ENCODE data around the gene CNKSR1.

The CNKSR1 gene

DNA sequence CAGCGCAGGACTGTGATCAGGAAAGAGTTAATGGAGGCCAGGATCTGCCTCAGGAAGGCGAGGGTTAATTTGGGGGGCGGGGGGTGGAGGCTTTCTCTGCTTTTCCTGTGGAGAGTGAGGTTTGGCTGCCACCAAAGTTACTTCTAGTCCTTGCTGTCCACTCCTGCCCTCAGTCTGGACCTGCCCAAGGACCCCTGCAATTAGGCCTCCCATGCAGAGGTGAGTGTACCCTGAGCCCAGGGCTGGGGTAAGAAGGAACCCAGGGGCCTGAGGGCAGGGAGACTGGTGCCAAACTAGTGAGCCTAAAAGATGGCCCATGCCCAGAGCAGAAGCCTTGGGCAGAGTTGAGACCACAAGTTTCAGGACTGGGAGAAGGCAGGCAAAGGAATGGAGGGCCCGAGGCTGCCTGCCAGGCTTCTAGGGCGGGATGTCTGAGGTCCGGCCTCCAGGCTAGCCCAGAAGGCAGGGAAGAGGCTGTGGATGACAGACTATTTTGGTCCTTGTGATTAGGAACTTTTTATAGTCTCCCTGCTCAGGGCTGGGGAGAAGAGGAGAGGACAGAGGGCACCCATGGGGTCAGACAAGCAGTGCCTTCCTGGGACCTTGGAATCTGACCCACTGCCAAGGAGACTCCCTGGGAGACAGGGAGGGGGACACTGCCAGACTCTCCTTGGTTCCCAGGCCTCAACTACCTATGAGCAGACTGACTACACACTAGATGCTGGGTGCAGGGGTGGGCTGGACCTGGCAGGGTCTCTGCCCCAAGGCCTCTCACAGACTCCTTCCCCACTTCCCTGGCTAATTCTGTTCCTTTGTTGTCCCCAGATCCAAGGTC lies 18.2 kb upstream of the CNKSR1 start, which contains the start of gene FAM110D:
Gene FAM110D (plus strand): TSS at position 172 of the 835 bp plus-strand sequence. CDS start 2,213 bp downstream, outside the sequence.
- no peak within 1 kb of the TSS for H3K4me3 ChIP-seq (ENCODE audit: low read depth, low read length)
- TF ChIP-seq, protein P1, sequence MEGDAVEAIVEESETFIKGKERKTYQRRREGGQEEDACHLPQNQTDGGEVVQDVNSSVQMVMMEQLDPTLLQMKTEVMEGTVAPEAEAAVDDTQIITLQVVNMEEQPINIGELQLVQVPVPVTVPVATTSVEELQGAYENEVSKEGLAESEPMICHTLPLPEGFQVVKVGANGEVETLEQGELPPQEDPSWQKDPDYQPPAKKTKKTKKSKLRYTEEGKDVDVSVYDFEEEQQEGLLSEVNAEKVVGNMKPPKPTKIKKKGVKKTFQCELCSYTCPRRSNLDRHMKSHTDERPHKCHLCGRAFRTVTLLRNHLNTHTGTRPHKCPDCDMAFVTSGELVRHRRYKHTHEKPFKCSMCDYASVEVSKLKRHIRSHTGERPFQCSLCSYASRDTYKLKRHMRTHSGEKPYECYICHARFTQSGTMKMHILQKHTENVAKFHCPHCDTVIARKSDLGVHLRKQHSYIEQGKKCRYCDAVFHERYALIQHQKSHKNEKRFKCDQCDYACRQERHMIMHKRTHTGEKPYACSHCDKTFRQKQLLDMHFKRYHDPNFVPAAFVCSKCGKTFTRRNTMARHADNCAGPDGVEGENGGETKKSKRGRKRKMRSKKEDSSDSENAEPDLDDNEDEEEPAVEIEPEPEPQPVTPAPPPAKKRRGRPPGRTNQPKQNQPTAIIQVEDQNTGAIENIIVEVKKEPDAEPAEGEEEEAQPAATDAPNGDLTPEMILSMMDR (IDR thresholded peaks at IDR 0.05; ENCODE audit: insufficient read depth, low read length, missing control alignments), result no peak
- ChIA-PET POLR2A (no interaction called here), CTCF (interaction anchor here (1.6 kb wide), 1 partner anchor 75 kb away, joined by 4 read pairs; the partner anchor contains the start of gene CEP85)
- no peak for DNase-seq (ENCODE audit: low read depth, low spot score)

DNA sequence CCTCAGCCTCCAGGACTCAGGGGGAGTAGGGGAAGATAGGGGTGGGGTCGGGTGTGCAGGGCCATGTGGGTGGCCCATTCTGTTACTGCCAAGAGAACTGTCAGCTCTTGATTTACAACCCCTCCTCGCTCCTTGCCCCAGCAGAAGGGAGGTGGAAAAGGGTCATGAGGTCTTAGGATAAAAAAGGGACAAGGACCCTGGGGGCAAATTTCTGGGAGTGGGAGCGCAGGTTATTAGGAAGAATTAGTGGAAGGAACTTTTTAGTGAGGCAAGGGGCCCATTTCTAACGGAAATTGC lies 17.6 kb upstream of the CNKSR1 start:
- ChIA-PET CTCF (interaction anchor here (0.9 kb wide), 1 partner anchor 14 kb away, joined by 4 read pairs; no protein-coding TSS in a partner anchor), POLR2A (no interaction called here)
- TF ChIP-seq, protein P1 (IDR thresholded peaks at IDR 0.05; ENCODE audit: insufficient read depth, low read length, missing control alignments), result no peak

DNA sequence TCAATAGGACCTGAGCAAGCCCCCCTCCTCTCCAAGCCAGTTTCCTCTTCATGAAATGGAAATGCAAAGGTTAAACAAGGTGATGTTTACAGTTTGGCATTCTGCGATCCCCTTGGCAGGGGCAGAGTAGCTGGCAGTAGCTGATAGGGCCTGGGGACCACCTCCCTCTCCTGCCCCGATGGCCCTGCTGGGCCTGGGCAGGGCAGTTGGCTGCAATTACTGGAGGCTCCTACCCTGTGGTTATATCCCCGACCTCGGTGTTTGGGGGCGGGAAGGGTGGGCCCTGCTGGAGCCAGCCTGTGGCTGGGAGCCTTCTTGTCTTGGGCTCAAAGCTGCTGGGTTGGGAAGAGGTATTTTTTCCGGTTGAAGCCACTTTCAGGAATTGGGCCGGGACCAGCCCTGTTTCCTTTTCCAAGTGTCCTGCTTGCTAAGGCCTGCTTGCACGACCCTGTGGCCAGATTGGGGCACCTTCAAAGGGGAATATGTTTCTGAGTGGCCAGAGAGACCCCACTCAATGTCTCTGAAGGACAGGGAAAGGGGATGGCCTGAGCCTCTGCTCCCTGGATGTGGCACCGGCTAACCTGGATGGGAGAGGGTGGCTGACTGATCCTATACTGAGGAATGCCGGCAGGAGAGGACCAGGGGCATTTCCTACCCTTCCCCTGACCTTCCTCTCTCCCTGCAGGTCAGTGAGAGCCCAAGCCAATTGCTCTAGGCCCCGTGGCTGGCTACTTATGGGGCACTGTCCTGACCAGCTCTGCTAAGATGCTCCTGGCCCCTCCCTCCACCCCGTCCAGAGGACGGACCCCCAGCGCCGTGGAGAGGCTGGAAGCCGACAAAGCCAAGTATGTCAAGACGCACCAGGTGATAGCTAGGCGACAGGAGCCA lies 16.5 kb upstream of the CNKSR1 start:
- TF ChIP-seq, protein P1 (IDR thresholded peaks at IDR 0.05; ENCODE audit: insufficient read depth, low read length, missing control alignments), result no peak
- POLR2A ChIA-PET, result no interaction called here
- no peak for DNase-seq (ENCODE audit: low read depth, low spot score)
- peak overlapping the region; percentile 30 for H3K4me3 ChIP-seq (ENCODE audit: low read depth, low read length)
- CTCF ChIA-PET, result interaction anchor here (0.9 to 4.0 kb wide), 5 partner anchors 9 to 256 kb away, joined by 3 to 22 read pairs (median 5); partner anchors contain the start of gene ZNF593

More for the DNA sequence above, 17.6 kb upstream of the CNKSR1 start:
- DNase-seq (ENCODE audit: low read depth, low spot score), result no peak
- H3K4me3 ChIP-seq (ENCODE audit: low read depth, low read length), result no peak overlapping the region

DNA sequence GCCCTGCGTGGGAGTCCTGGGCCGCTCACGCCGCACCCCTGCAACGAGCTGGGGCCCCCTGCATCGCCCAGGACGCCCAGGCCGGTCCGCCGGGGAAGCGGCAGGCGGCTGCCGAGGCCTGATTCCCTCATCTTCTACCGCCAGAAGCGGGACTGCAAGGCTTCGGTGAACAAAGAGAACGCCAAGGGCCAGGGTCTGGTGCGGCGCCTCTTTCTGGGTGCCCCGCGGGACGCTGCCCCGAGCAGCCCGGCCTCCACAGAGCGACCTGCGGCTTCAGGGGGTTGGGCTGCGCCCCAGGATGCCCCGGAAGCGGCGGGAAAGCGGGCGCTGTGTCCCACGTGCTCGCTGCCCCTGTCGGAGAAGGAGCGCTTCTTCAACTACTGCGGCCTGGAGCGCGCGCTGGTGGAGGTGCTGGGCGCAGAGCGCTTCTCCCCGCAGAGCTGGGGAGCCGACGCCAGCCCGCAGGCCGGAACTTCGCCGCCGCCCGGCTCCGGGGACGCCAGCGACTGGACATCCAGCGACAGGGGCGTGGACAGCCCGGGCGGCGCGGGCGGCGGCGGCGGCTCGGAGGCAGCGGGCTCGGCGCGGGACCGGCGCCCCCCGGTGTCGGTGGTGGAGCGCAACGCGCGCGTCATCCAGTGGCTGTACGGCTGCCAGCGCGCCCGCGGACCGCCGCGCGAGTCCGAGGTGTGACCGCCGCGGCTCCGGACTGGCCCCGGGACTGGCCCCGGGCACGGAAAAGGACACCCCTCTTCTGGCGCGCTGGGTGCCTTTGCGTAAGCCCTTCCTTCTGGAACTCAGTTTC lies 15.7 kb upstream of the CNKSR1 start:
- DNase-seq (ENCODE audit: low read depth, low spot score), result no peak
- TF ChIP-seq, protein P1 (IDR thresholded peaks at IDR 0.05; ENCODE audit: insufficient read depth, low read length, missing control alignments), result peak; percentile 18
- ChIA-PET CTCF (interaction anchor here (1.0 to 4.0 kb wide), 7 partner anchors 8 to 256 kb away, joined by 3 to 22 read pairs (median 5); partner anchors contain the start of gene ZNF593), POLR2A (no interaction called here)
- peak overlapping the region; percentile 30 for H3K4me3 ChIP-seq (ENCODE audit: low read depth, low read length)

DNA sequence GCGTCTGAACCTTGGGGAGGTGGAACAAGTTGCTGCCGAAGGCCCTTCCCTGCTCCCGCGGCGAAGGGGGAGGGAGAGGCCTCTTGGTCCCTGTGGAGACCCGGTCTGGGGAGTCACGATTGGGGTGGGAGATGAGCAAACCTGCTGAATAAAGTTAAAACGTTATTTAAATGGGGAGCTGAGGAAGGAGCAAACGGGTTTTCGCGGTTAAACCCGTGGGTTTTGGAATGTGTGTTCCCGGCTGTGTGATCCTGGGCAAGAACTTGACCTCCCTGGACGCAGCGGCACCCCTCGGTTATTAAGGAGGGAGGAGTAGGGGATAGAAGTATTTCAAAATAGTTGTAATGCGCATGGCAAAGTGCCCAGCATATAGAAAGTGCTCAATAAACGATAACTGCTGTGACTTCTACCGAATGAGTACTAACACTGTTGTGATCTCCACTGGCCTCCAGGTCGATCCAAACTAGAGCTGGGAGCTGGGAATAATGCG lies 15.0 kb upstream of the CNKSR1 start:
- no peak for DNase-seq (ENCODE audit: low read depth, low spot score)
- ChIA-PET POLR2A (no interaction called here), CTCF (interaction anchor here (0.9 to 4.0 kb wide), 6 partner anchors 12 to 128 kb away, joined by 3 to 22 read pairs (median 5); no protein-coding TSS in a partner anchor)
- peak overlapping the region; percentile 30 for H3K4me3 ChIP-seq (ENCODE audit: low read depth, low read length)
- TF ChIP-seq, protein P1 (IDR thresholded peaks at IDR 0.05; ENCODE audit: insufficient read depth, low read length, missing control alignments), result no peak
